Small intestine (tissue), 7 donors: Measurements from ENCODE around the gene PLCB2. TPM values are rescaled to one million over a fixed set of nuclear protein-coding genes. Genes with fewer than 3 reads are reported as not detected.

Experiments used
- DNase-seq, 2 donors: peaks; one replicate each; pipeline versions ENCODE4 v3.0.0 to v3.0.0-alpha.2; 2013
- FAIRE-seq: peaks from 2 replicates; lab custom pipeline; 2012; peaks lifted over from hg19 to GRCh38; lab: Jason Lieb, UNC
- H3K27ac ChIP-seq, 3 donors: one replicate each; pipeline ENCODE4 v1.5.1; 2013; ENCODE audit warnings: low read length in 2 of 3, mild to moderate bottlenecking in 2 of 3, control low read depth in 1 of 3, inconsistent platforms in 1 of 3, low read depth in 1 of 3, moderate library complexity in 1 of 3
- H3K27me3 ChIP-seq, 3 donors: one replicate each; pipeline ENCODE4 v1.6.1; 2013; ENCODE audit warnings: low read length in 3 of 3, inconsistent platforms in 1 of 3; ENCODE audit not compliant: control insufficient read depth in 3 of 3, insufficient read depth in 3 of 3
- H3K36me3 ChIP-seq, 3 donors: one replicate each; pipeline ENCODE4 v1.6.1; 2013; ENCODE audit warnings: low read length in 3 of 3, inconsistent platforms in 1 of 3, low read depth in 1 of 3, mild to moderate bottlenecking in 1 of 3, moderate library complexity in 1 of 3; ENCODE audit not compliant: control insufficient read depth in 3 of 3, insufficient read depth in 2 of 3
- H3K4me1 ChIP-seq, 3 donors: one replicate each; pipeline ENCODE4 v1.6.1; 2013; ENCODE audit warnings: low read length in 2 of 3, inconsistent platforms in 1 of 3, low read depth in 1 of 3, mild to moderate bottlenecking in 1 of 3, moderate library complexity in 1 of 3; ENCODE audit not compliant: control insufficient read depth in 3 of 3, insufficient read depth in 2 of 3
- H3K4me3 ChIP-seq, 3 donors: one replicate each; pipeline ENCODE4 v1.5.1; 2013; ENCODE audit warnings: low read length in 3 of 3, control low read depth in 1 of 3, inconsistent platforms in 1 of 3, low read depth in 1 of 3, mild to moderate bottlenecking in 1 of 3, moderate library complexity in 1 of 3
- H3K9me3 ChIP-seq, 2 donors: one replicate each; pipeline ENCODE4 v1.6.1; 2013; ENCODE audit warnings: low read depth in 1 of 2, low read length in 1 of 2; ENCODE audit not compliant: control insufficient read depth in 2 of 2, insufficient read depth in 1 of 2
- WGBS, 3 donors: extraction: QIAGEN DNeasy Blood & Tissue Kit; methylation state at CpG; one replicate each; pipeline ENCODE4 v1.1.7; 2013; 5-methylcytosine and 5-hydroxymethylcytosine counted together
- polyA plus RNA-seq, 4 donors: library from polyadenylated mRNA; stranded (reverse) in 3 of 4; unstranded in 1 of 4; fragments of 200-250 nt in 3 of 4; fragments of 120-200 nt in 1 of 4; gene quantifications; one replicate each; pipeline versions ENCODE4 v1.2.1 to v1.2.3, GENCODE V29; 2013
- donor health status: healthy with polysubstance abuse.
- donor health status: control.
- donor health status: control.
- donor health status: Bipolar disorder and iron deficiency.
- donor health status: healthy.

Gene PLCB2
- polyA plus RNA-seq, 4 donors = 5.6 to 11.4 (median 7.8) TPM

- Histone ChIP-seq H3K4me1 (peaks cover 3 to 21% (median 6%) of the 10 kb centered on the region in 3 donors), H3K4me3 (no peak overlapping the region), H3K27ac (no peak overlapping the region), H3K9me3 (no peaks in the 10 kb centered on the region), H3K27me3 (peaks cover 0 to 12% (median 0%) of the 10 kb centered on the region in 3 donors), H3K36me3 (no peaks in the 10 kb centered on the region)
- no peak for DNase-seq
- WGBS, 3 donors = 90 to 93% (median 92%) methylated on average over 2 of the region's 2 CpGs
- FAIRE-seq = no peak
Observed at GRCh38 chr15:40325700-40326099, 18.0 kb upstream of the PLCB2 start.

- Histone ChIP-seq H3K36me3 (no peaks in the 10 kb centered on the region), H3K4me3 (peak overlapping the region in 1 of 3 donors; percentile 39), H3K9me3 (no peaks in the 10 kb centered on the region), H3K27ac (peak overlapping the region in 1 of 3 donors; percentile 17), H3K4me1 (peaks cover 3 to 21% (median 6%) of the 10 kb centered on the region in 3 donors), H3K27me3 (peaks cover 0 to 12% (median 0%) of the 10 kb centered on the region in 3 donors)
- 61 to 82% (median 68%) methylated on average over 2 of the region's 2 CpGs for WGBS, 3 donors
- DNase-seq = no peak
- FAIRE-seq = no peak
Observed at GRCh38 chr15:40325188-40325587, 17.5 kb upstream of the PLCB2 start.

- WGBS, 3 donors = 2 to 3% (median 2%) methylated on average over 58 to 101 of the region's 101 CpGs
- FAIRE-seq (no peak), DNase-seq (peak in 1 of 2 donors; percentile 65)
- peaks cover 0 to 12% (median 0%) of the 10 kb centered on the region in 3 donors for H3K27me3 ChIP-seq
- peaks cover 3 to 19% (median 6%) of the 10 kb centered on the region in 3 donors for H3K4me1 ChIP-seq
- no peaks in the 10 kb centered on the region for H3K36me3 ChIP-seq
- H3K9me3 ChIP-seq = no peaks in the 10 kb centered on the region
- peak overlapping the region in 1 of 3 donors; percentile 60 for H3K27ac ChIP-seq
- peak overlapping the region; percentile 39 to 91 (median 69) for H3K4me3 ChIP-seq
Observed at GRCh38 chr15:40323953-40324937, 16.5 kb upstream of the PLCB2 start.

GRCh38 chr15:40323239-40323952, 15.7 kb upstream of the PLCB2 start, which contains the start of gene INAFM2:
Gene INAFM2, plus strand, starts transcription at chr15:40323692. Its CDS starts 364 bp downstream, at chr15:40324056.
- H3K27me3 ChIP-seq = peaks cover 0 to 12% (median 0%) of the 10 kb centered on the region in 3 donors
- H3K4me3 ChIP-seq = peak within 1 kb of the TSS; percentile 39 to 91 (median 69)
- peak within 1 kb of the TSS in 2 of 3 donors; percentile 23 to 80 for H3K27ac ChIP-seq
- no peaks in the 10 kb centered on the region for H3K9me3 ChIP-seq
- DNase-seq (peak; percentile 90 to 96), FAIRE-seq (no peak)
- WGBS, 3 donors = 0% methylated on average over 46 to 103 of the region's 103 CpGs
- no peaks in the 10 kb centered on the region for H3K36me3 ChIP-seq
- peaks cover 3 to 17% (median 6%) of the 10 kb centered on the region in 3 donors for H3K4me1 ChIP-seq

GRCh38 chr15:40322531-40323238, 14.9 kb upstream of the PLCB2 start:
- Histone ChIP-seq H3K27me3 (peaks cover 0 to 12% (median 0%) of the 10 kb centered on the region in 3 donors), H3K27ac (peak overlapping the region in 2 of 3 donors; percentile 23 to 80), H3K9me3 (no peaks in the 10 kb centered on the region), H3K4me1 (peaks cover 3 to 15% (median 6%) of the 10 kb centered on the region in 3 donors), H3K4me3 (peak overlapping the region in 2 of 3 donors; percentile 27 to 91), H3K36me3 (no peaks in the 10 kb centered on the region)
- no peak for DNase-seq
- FAIRE-seq = no peak
- 34 to 44% (median 40%) methylated on average over 26 of the region's 26 CpGs for WGBS, 3 donors

GRCh38 chr15:40320931-40321371, 13.2 kb upstream of the PLCB2 start:
- no peak overlapping the region for H3K27ac ChIP-seq
- peaks cover 0 to 12% (median 0%) of the 10 kb centered on the region in 3 donors for H3K27me3 ChIP-seq
- 0 to 3% (median 1%) methylated on average over 2 of the region's 2 CpGs for WGBS, 3 donors
- no peaks in the 10 kb centered on the region for H3K36me3 ChIP-seq
- FAIRE-seq (no peak), DNase-seq (peak; percentile 70 to 75)
- H3K9me3 ChIP-seq = no peaks in the 10 kb centered on the region
- H3K4me1 ChIP-seq = peaks cover 3 to 15% (median 6%) of the 10 kb centered on the region in 3 donors
- no peak overlapping the region for H3K4me3 ChIP-seq

GRCh38 chr15:40320409-40320808, 12.7 kb upstream of the PLCB2 start:
- 90 to 100% (median 94%) methylated on average over 1 of the region's 1 CpG for WGBS, 3 donors
- Histone ChIP-seq H3K4me1 (peaks cover 3 to 15% (median 4%) of the 10 kb centered on the region in 3 donors), H3K27ac (no peak overlapping the region), H3K9me3 (no peaks in the 10 kb centered on the region), H3K4me3 (no peak overlapping the region), H3K27me3 (peaks cover 0 to 11% (median 0%) of the 10 kb centered on the region in 3 donors), H3K36me3 (no peaks in the 10 kb centered on the region)
- DNase-seq (no peak), FAIRE-seq (no peak)
